Activated naive CD8-positive, alpha-beta T cell treated with anti-CD3 and anti-CD28 coated beads for 36 hours (primary cell): Measurements from ENCODE around the gene LMX1B. TPM values are rescaled to one million over a fixed set of nuclear protein-coding genes. Genes with fewer than 3 reads are reported as not detected.

Source experiments
- DNase-seq: peaks from one replicate; pipeline ENCODE4 v3.0.0; 2021
- H3K27ac Mint-ChIP-seq: one replicate; pipeline ENCODE4 v1.8.0; 2022; ENCODE audit warnings: mild to moderate bottlenecking, moderate library complexity, mixed read lengths
- H3K27me3 Mint-ChIP-seq: one replicate; pipeline ENCODE4 v1.8.0; 2022; ENCODE audit warnings: mild to moderate bottlenecking, mixed read lengths
- H3K36me3 Mint-ChIP-seq: one replicate; pipeline ENCODE4 v1.8.0; 2021; ENCODE audit warnings: mild to moderate bottlenecking, mixed read lengths
- H3K4me1 Mint-ChIP-seq: one replicate; pipeline ENCODE4 v1.8.0; 2021; ENCODE audit warnings: mixed read lengths
- H3K4me3 Mint-ChIP-seq: one replicate; pipeline ENCODE4 v1.8.0; 2022; ENCODE audit warnings: mild to moderate bottlenecking, moderate library complexity, mixed read lengths
- H3K9me3 Mint-ChIP-seq: one replicate; pipeline ENCODE4 v1.8.0; 2022; ENCODE audit warnings: mixed read lengths
- total RNA-seq, 2 experiments: library from RNA; stranded (reverse); gene quantifications; one replicate each; pipeline ENCODE4 v1.2.3, GENCODE V29; 2021

The LMX1B gene
- total RNA-seq, 2 experiments from 2014 or later: not detected

DNA sequence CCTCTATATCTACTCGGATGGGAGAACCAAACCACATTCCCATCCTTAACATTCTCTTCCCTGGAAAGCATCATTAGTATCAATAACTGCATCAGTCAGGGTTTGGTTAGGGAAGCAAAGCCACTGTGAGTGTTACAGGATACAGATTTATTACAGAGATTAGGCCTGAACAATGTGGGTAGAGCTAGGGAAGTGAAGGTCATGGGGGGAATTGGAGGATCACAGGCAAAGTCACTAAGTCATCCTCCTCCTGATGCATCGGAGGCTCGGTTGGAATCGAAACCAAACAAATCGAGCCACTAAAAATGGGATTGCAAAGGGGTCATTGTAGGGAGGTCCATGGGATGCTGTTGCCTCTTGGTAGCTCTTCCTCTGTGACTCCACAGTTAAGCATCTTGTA, 129.3 kb downstream of the LMX1B start:
- no peaks in the 10 kb centered on the region for H3K9me3 Mint-ChIP-seq
- H3K27ac Mint-ChIP-seq: no peak overlapping the region
- no peaks in the 10 kb centered on the region for H3K36me3 Mint-ChIP-seq
- H3K4me1 Mint-ChIP-seq: peaks cover 21% of the 10 kb centered on the region
- no peak for DNase-seq
- H3K27me3 Mint-ChIP-seq: no peaks in the 10 kb centered on the region
- no peak overlapping the region for H3K4me3 Mint-ChIP-seq

DNA sequence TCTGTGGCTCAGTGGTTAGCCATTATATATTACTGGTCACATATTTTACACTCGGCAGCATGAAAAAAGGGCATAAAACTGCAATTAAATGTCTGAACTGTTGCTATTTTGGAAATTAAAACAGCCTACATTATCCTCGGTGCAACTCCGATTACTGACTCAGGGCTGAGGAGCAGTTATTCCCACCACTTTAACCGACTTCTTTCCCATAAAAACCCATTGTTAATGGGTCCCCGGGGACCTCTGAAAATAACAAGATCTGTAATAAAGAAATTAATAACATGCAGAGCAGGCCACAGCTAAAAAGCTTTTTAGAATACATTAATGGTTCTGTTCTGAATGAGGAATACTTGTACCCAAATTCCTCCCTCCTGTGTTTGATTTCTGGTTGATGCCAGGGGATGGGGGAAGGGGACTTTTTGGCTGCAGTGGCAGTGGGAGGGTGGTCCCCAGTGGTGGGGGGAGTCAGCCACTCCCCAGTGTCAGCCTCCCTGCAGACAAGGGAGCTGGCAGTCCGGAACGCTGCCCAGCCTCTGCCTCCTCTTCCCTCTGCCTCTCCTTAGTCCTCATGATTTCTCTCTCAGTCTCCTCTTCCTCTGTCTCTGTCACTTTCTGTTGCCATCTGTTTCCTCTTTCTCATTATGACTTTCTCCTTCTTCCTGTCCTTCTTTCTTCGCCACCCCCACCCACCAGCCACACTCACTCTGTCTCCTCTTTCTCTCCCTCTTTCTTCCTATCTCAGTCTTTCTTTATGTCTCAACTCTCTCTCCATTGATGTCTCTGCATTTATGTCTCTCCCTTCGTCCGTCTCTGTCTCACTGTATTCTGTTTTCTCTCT, 132.1 kb downstream of the LMX1B start:
- Mint-ChIP-seq H3K9me3 (no peaks in the 10 kb centered on the region), H3K27ac (peak overlapping the region; percentile 7), H3K36me3 (no peaks in the 10 kb centered on the region), H3K4me3 (peak overlapping the region; percentile 0), H3K4me1 (peaks cover 25% of the 10 kb centered on the region), H3K27me3 (peaks cover under 1% of the 10 kb centered on the region)
- peak; percentile 9 for DNase-seq

Other genes with a start within 250 kb of the LMX1B start
- 10 to 100 TPM; 21.5 to 21.6 TPM for gene ZBTB43, start 191.1 kb downstream of the LMX1B start, total RNA-seq
- 1 to 10 TPM; 4.4 to 4.7 TPM for gene ZBTB34, start 246.7 kb downstream of the LMX1B start, total RNA-seq